Liver (tissue), 9 donors: ENCODE results near the gene ZNF74. TPM values are rescaled to one million over a fixed set of nuclear protein-coding genes. Genes with fewer than 3 reads are reported as not detected.
A peak's percentile ranks its signal among the peaks of the same experiment; 100 is the strongest.

Source experiments
- DNase-seq: peaks from one replicate; pipeline ENCODE4 v3.0.0-alpha.2; 2017; ENCODE audit warnings: low spot score
- H3K27ac ChIP-seq, 2 donors: one replicate each; pipeline ENCODE4 v1.7.0; 2013; ENCODE audit warnings: inconsistent platforms in 2 of 2, low read length in 2 of 2, control low read depth in 1 of 2, low read depth in 1 of 2, mild to moderate bottlenecking in 1 of 2
- H3K27me3 ChIP-seq, 4 donors: one replicate each; pipeline versions ENCODE4 v1.6.1 to v1.7.0; 2013; ENCODE audit warnings: low read length in 3 of 4, inconsistent platforms in 1 of 4, mild to moderate bottlenecking in 1 of 4, moderate library complexity in 1 of 4; ENCODE audit not compliant: control insufficient read depth in 4 of 4, insufficient read depth in 4 of 4
- H3K36me3 ChIP-seq, 4 donors: one replicate each; pipeline versions ENCODE4 v1.6.1 to v1.7.0; 2013; ENCODE audit warnings: low read length in 3 of 4, mild to moderate bottlenecking in 3 of 4, low read depth in 1 of 4, moderate library complexity in 1 of 4; ENCODE audit not compliant: control insufficient read depth in 4 of 4, insufficient read depth in 3 of 4
- H3K4me1 ChIP-seq, 4 donors: one replicate each; pipeline versions ENCODE4 v1.6.1 to v1.7.0; 2013; ENCODE audit warnings: low read length in 3 of 4, mild to moderate bottlenecking in 3 of 4, moderate library complexity in 1 of 4; ENCODE audit not compliant: control insufficient read depth in 4 of 4, insufficient read depth in 4 of 4
- H3K4me3 ChIP-seq, 3 donors: one replicate each; pipeline versions ENCODE4 v1.6.1 to v1.7.0; 2013; ENCODE audit warnings: low read length in 3 of 3, control low read depth in 1 of 3, low read depth in 1 of 3, mild to moderate bottlenecking in 1 of 3
- H3K9ac ChIP-seq, 2 donors: one replicate each; pipeline ENCODE4 v1.7.0; 2013; ENCODE audit warnings: low read length in 2 of 2, mild to moderate bottlenecking in 2 of 2, moderate library complexity in 2 of 2, control low read depth in 1 of 2, low read depth in 1 of 2
- H3K9me3 ChIP-seq, 4 donors: one replicate each; pipeline versions ENCODE4 v1.6.1 to v1.7.0; 2013; ENCODE audit warnings: low read length in 3 of 4; ENCODE audit not compliant: control insufficient read depth in 4 of 4
- GABPA ChIP-seq, 2 donors: IDR thresholded peaks in 1 of 2; conservative IDR thresholded peaks in 1 of 2; 2 replicates each; pipeline ENCODE4 v1.6.1; 2016; ENCODE audit warnings: antibody characterized with exemption in 2 of 2, mild to moderate bottlenecking in 1 of 2, moderate library complexity in 1 of 2
- HNF4A ChIP-seq, 2 donors: conservative IDR thresholded peaks; 2 replicates each; pipeline ENCODE4 v1.6.1; 2016; ENCODE audit warnings: antibody characterized with exemption in 2 of 2, mild to moderate bottlenecking in 2 of 2
- JUND ChIP-seq, 2 donors: IDR thresholded peaks; 2 replicates each; pipeline ENCODE4 v1.6.1; 2016; ENCODE audit warnings: antibody characterized with exemption in 2 of 2
- NR2F2 ChIP-seq: IDR thresholded peaks from 2 replicates; pipeline ENCODE4 v1.6.1; 2016; ENCODE audit warnings: antibody characterized with exemption
- RAD21 ChIP-seq, 2 donors: IDR thresholded peaks; 2 replicates each; pipeline ENCODE4 v1.6.1; 2016; ENCODE audit warnings: antibody characterized with exemption in 2 of 2, mild to moderate bottlenecking in 2 of 2
- RXRA ChIP-seq, 2 donors: IDR thresholded peaks; 2 replicates each; pipeline ENCODE4 v1.6.1; 2017 to 2018; ENCODE audit warnings: antibody characterized with exemption in 2 of 2, mild to moderate bottlenecking in 1 of 2
- SP1 ChIP-seq: IDR thresholded peaks from 2 replicates; pipeline ENCODE4 v1.6.1; 2018; ENCODE audit warnings: antibody characterized with exemption, mild to moderate bottlenecking
- TAF1 ChIP-seq: conservative IDR thresholded peaks from 2 replicates; pipeline ENCODE4 v1.6.1; 2016; ENCODE audit warnings: antibody characterized with exemption, mild to moderate bottlenecking
- WGBS: extraction: QIAGEN DNeasy Blood & Tissue Kit; methylation state at CpG from one replicate; pipeline ENCODE4 v1.1.7; 2013; 5-methylcytosine and 5-hydroxymethylcytosine counted together
- polyA plus RNA-seq, 2 donors: library from polyadenylated mRNA; stranded (reverse) in 1 of 2; unstranded in 1 of 2; fragments of 200-250 nt in 1 of 2; fragments of >200 nt in 1 of 2; fragmentation: Nextera tagmentation in 1 of 2; extraction: Ambion mirVana in 1 of 2; gene quantifications; one replicate each; pipeline versions ENCODE4 v1.2.1 to v1.2.3, GENCODE V29; 2013 to 2015
- total RNA-seq, 2 donors: library from RNA; depleted of rRNA; stranded (reverse); fragments of >200 nt; gene quantifications; one replicate each; pipeline ENCODE4 v1.2.3, GENCODE V29; 2014
- TF ChIP-seq, protein P1 (sequence below): fragments of 150-350 bp; IDR thresholded peaks from 2 replicates; pipeline ENCODE4 v1.5.1; 2017; ENCODE audit warnings: improper control_type of control experiment, low read depth, low read length; ENCODE audit not compliant: missing input control
- TF ChIP-seq, protein P2 (sequence below): IDR thresholded peaks from 2 replicates; pipeline ENCODE4 v1.6.1; 2016; ENCODE audit warnings: antibody characterized with exemption, mild to moderate bottlenecking
- donor health status: healthy.
- donor health status: healthy.
- donor health status: healthy.
- donor health status: healthy.
- donor health status: healthy.

The ZNF74 gene
- total and polyA plus RNA-seq, 4 donors = 0.99 to 5.0 (median 3.1) TPM

DNA sequence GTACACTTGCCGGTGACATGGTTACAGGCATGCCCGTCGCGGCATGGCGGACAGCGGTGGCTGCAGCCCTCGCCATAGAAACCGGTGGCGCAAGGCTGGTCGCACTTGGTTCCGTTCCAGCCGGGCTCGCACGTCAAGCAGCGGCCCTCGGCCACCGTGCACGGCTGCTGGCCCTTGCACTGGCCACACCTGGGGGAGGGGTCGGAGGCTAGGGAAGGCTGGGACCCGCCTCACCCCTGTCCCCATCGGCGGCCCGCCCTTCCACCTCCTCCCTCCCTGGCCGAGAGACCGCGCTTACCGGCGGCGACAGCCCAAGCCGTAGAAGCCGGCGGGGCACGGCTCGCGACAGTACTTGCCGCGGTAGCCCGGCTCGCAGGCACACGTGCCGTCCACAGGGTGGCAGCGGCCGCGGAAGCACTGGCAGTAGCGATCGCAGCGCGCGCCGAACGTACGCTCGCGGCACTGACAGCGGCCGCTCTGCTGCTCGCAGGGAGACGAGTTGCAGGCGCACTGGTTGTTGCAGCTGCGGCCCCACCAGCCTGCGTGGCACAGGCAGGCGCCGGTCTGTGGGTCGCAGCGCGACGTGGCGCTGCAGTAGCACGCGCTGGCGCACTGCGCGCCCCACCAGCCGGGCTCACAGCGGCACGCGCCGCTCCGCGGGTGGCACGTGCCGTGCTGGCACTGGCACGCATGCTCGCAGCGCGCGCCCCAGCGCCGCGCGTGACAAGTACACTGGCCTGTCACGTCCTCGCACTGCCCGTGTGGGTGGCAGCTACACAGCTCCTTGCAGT lies 37.0 kb downstream of the ZNF74 start:
- peaks cover 0 to 8% (median 3%) of the 10 kb centered on the region in 4 donors for H3K27me3 ChIP-seq
- no peak overlapping the region for H3K9ac ChIP-seq
- 10% methylated on average over 94 of the region's 94 CpGs for WGBS
- H3K4me3 ChIP-seq = peak overlapping the region in 2 of 3 donors; percentile 21 to 24
- no peak overlapping the region for H3K27ac ChIP-seq
- H3K36me3 ChIP-seq = no peaks in the 10 kb centered on the region
- no peak for DNase-seq
- H3K4me1 ChIP-seq = peaks cover 10 to 27% (median 18%) of the 10 kb centered on the region in 4 donors
- H3K9me3 ChIP-seq = no peaks in the 10 kb centered on the region
- peak in 1 of 2 donors; percentile 55 for TF ChIP-seq RAD21 (IDR thresholded peaks at IDR 0.05)
- TF ChIP-seq, protein P1, sequence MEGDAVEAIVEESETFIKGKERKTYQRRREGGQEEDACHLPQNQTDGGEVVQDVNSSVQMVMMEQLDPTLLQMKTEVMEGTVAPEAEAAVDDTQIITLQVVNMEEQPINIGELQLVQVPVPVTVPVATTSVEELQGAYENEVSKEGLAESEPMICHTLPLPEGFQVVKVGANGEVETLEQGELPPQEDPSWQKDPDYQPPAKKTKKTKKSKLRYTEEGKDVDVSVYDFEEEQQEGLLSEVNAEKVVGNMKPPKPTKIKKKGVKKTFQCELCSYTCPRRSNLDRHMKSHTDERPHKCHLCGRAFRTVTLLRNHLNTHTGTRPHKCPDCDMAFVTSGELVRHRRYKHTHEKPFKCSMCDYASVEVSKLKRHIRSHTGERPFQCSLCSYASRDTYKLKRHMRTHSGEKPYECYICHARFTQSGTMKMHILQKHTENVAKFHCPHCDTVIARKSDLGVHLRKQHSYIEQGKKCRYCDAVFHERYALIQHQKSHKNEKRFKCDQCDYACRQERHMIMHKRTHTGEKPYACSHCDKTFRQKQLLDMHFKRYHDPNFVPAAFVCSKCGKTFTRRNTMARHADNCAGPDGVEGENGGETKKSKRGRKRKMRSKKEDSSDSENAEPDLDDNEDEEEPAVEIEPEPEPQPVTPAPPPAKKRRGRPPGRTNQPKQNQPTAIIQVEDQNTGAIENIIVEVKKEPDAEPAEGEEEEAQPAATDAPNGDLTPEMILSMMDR = peak; percentile 23
- TF ChIP-seq, protein P2, sequence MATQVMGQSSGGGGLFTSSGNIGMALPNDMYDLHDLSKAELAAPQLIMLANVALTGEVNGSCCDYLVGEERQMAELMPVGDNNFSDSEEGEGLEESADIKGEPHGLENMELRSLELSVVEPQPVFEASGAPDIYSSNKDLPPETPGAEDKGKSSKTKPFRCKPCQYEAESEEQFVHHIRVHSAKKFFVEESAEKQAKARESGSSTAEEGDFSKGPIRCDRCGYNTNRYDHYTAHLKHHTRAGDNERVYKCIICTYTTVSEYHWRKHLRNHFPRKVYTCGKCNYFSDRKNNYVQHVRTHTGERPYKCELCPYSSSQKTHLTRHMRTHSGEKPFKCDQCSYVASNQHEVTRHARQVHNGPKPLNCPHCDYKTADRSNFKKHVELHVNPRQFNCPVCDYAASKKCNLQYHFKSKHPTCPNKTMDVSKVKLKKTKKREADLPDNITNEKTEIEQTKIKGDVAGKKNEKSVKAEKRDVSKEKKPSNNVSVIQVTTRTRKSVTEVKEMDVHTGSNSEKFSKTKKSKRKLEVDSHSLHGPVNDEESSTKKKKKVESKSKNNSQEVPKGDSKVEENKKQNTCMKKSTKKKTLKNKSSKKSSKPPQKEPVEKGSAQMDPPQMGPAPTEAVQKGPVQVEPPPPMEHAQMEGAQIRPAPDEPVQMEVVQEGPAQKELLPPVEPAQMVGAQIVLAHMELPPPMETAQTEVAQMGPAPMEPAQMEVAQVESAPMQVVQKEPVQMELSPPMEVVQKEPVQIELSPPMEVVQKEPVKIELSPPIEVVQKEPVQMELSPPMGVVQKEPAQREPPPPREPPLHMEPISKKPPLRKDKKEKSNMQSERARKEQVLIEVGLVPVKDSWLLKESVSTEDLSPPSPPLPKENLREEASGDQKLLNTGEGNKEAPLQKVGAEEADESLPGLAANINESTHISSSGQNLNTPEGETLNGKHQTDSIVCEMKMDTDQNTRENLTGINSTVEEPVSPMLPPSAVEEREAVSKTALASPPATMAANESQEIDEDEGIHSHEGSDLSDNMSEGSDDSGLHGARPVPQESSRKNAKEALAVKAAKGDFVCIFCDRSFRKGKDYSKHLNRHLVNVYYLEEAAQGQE = no peak

DNA sequence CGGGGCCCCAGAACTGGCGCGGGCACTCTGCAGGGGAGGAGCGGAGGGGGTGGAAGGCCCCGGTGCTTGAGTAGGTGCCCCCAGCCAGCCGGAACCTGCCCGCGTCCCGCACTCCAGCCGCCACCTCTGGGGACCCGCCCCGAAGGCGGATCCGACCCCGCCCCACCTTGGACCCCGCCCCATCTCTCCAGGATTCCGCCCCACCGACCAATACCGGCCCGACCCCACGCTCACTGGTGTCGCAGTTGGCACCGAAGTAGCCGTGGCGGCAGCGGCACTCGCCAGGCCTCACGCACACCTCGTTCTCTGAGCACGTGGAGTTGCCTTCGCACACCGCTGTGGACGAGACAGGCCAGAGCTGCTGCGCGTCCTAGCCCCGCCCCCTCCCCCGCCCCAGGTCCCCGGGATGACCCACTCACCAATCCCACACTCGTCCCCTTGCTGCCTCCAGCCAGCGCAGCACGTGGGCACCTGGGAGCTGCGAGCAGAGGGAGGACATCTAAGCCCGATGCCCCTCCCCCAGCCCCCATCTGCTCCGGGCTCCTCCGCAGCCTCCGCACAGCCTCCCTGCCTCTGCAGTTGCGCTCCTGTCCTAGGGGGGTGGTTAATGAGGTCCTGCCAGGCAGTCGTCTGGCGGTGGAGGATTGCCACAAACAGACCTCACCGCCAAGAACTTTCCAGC lies 37.7 kb downstream of the ZNF74 start:
- no peak overlapping the region for H3K9ac ChIP-seq
- peaks cover 0 to 6% (median 3%) of the 10 kb centered on the region in 4 donors for H3K27me3 ChIP-seq
- TF ChIP-seq GABPA (IDR thresholded peaks at IDR 0.05 in 1 of 2, conservative IDR thresholded peaks at IDR 0.05 in 1 of 2) (no peak), NR2F2 (no peak), JUND (IDR thresholded peaks at IDR 0.05) (no peak), HNF4A (conservative IDR thresholded peaks at IDR 0.05) (no peak), RXRA (IDR thresholded peaks at IDR 0.05) (no peak), TAF1 (no peak), SP1 (no peak)
- TF ChIP-seq, protein P2 = no peak
- H3K9me3 ChIP-seq = no peaks in the 10 kb centered on the region
- WGBS = 38% methylated on average over 50 of the region's 50 CpGs
- no peak overlapping the region for H3K27ac ChIP-seq
- DNase-seq = no peak
- H3K4me3 ChIP-seq = peak overlapping the region in 1 of 3 donors; percentile 24
- H3K4me1 ChIP-seq = peaks cover 8 to 28% (median 18%) of the 10 kb centered on the region in 4 donors
- H3K36me3 ChIP-seq = no peaks in the 10 kb centered on the region
